Hepatic stellate cell (primary cell): ENCODE results near the gene CHPF.

Source experiments
- DNase-seq: peaks from one replicate; pipeline ENCODE4 v3.0.0; 2011; ENCODE audit warnings: low spot score

The CHPF gene

DNA sequence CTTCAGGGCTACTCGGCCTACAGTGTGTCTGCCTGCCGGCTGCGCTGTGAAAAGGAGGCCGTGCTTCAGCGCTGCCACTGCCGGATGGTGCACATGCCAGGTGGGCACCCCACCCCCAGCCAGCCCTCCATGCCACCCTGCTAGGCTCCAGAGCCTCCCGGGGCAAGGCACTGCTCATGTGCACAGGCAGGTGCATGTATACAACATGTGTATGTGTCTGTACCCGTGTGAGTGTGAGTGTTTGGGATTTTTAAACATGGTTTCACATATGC, 11.3 kb downstream of the CHPF start:
- no peak for DNase-seq

DNA sequence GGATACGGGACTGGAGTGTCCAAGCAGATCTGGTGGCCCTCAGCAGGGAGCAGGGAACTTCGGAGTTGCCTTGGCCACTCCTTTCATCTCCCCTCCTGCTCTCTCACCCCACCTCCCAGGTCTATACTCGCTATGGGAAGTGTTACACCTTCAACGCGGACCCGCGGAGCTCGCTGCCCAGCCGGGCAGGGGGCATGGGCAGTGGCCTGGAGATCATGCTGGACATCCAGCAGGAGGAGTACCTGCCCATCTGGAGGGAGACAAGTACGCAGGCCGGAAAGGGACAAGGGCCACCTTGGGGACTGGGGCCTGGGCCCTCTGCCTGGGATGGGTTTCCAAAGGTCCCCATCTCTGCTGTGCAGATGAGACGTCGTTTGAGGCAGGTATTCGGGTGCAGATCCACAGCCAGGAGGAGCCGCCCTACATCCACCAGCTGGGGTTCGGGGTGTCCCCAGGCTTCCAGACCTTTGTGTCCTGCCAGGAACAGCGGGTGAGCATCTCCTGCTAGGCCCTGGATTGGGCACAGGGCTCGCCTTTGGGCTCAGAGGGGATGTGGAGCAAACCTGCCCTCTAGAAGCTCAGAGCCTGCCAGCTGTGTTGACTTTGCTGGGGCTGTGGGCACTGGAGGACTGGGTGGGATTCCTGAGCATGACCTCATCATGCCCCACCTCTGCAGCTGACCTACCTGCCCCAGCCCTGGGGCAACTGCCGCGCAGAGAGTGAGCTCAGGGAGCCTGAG, 11.8 kb downstream of the CHPF start:
- no peak for DNase-seq

DNA sequence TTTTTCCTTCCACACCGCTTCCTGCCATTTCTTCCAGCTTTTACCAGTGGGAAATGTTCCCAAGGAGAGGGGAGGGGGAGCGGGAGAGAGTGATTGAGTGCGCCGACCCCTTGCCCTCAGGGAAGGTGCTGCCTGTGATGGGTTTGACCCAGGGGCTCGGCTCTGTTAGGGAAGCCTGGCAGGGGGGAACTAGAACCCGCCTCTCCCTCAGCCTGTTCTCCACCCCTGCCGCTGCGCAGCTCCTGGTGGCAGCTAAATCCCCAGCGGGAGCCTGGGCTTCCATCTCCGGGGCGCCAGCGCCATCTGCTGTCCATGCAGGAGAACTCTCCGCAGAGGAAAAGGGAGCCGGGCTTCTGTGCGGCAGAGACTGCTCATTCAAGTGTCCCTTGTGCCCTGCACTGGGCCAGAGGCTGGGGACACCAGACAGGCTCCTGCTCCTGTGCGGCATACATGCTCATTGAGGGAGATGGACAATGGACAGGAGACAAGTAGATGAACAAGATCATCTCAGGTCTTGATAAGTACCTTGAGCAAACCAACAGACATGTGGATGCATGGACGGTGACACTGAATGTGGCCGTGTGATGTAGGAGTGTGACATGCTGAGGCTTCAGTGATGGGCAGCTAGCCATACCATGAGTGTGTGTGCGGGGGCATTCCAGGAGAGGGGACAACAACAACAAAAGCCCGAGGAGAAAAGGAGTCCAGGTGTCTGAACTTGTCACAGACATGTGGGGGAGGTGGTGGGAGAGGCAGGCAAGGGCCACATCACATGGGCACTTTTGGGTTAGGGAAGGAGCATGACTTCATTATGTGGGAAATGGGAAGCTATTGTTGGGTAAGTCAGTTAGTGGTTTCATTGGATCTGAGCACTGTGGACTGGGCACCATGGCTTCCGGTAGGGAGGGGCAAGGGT, 13.3 kb downstream of the CHPF start:
- DNase-seq, result peak; percentile 98

DNA sequence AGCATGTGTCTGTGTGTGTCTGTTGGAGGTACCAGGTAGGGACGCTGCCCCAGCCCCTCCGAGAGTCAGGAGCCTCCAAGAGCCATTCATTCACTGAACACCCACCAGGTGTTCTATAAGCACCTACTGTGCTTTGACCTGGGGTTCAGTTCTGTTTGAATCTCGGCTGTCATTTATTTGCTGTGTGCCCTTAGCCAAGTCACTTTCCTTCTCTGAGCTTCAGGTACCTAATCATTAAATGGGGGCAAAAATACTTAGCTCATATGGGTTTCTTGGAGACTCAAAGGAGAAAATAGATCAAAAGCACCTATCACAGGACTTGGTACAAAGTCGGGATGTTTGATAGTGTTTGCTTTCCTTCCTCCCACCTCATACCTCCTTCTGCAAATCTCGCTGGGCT, 16.1 kb downstream of the CHPF start:
- DNase-seq, result no peak

DNA sequence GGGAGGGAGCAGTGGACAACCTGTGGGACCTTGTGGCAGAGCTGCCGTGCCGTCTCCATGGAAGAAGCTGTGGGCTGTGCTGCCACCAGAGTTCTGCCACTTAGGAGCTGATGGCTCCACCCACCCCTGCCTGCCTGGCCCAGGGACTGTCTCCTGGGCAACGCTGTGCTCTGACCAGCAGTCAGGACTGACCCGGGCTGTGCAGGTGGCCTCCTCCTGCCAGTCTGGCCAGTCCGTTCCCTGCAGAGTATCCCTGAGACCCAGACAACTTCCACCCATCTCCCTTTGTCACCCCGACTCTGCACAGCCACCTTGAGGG, 16.6 kb downstream of the CHPF start:
- DNase-seq, result no peak

DNA sequence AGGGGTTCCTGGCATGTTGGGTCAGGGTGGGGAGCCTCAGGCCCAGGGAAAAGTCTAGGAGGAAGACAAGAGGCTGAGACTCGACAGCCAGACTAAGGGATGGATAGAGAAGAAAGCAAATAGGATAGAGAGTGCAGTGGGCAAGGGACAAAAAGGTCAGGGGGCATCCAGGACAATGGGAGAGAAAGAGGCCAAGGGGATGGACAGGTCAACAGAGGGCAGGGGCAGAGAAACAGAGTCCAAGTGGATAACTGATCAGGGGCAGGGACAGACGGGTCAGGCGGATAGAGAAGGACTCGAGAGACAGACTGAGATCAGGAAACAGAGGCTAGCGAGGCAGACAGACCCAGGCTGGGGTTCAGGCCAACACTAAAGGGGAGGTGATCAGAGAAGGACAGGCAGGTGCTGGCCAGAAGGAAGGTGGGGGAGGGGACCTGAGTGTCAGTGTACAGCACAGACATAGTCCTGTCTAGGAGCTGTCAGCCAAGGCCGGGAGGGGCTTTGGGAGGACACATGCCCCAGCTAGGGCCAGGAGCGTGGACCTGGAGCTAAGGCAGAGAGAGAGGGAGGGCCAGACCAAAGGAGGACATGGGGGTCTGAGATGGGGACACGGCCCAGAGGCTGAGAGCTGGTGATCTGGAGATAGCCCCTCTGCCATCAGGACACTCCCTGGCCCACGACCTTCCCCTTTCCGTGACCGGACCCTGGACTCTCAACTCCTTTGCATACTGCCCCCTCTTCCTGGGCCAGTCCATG, 17.1 kb downstream of the CHPF start:
- DNase-seq, result no peak

DNA sequence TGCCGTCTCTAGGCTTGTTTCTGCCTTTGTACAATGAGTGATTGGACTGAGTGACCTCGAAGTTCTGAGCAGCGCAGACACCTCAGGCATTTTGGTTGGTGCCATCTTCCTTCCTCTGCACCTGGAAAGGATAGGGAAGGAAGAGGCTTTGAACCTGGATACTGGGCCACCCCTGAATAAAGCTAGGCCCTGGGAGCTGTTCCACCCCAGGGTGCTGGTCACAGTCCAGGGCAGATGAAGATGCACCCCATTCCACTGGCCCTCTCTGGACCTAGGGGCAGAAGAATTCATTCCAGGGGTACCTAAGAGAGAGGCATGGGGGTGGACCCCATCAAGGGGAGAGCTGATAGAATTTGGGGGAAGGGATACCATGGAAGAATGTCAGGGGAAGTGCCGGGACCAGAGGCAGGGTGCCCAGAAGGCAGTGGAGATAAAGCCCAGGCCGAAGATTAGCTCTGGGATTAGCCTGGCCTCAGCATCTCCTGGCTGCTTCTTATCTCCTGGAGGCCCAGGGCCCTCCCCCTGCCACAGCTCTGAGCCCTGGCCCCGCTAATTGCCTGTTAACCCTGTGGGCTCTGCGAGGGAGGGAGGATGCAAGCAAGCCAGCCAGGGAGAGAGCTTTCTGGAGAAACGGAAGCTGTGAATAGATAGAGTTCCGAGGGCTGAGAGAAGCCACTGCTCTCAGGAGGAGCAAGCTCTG, 17.9 kb downstream of the CHPF start:
- DNase-seq, result no peak

DNA sequence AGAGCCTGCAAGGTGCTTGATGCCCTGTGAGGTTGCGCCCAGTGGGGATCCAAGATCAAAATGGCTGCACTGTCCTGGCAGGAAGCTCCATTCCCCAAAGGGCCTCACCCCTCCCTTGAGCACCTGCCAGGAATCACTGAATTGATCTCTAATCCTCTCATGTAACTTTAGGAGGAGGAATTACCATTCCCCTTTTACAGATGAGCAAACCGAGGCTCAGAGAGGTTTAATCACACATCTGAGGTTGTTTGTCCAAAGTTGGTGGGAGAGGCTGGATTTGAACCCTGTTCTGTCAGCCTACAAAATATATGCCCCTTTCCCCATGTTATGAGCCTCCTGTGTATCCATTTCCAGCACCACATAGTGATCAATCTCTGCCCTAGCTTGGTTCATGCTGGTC, 18.8 kb downstream of the CHPF start:
- DNase-seq, result no peak

DNA sequence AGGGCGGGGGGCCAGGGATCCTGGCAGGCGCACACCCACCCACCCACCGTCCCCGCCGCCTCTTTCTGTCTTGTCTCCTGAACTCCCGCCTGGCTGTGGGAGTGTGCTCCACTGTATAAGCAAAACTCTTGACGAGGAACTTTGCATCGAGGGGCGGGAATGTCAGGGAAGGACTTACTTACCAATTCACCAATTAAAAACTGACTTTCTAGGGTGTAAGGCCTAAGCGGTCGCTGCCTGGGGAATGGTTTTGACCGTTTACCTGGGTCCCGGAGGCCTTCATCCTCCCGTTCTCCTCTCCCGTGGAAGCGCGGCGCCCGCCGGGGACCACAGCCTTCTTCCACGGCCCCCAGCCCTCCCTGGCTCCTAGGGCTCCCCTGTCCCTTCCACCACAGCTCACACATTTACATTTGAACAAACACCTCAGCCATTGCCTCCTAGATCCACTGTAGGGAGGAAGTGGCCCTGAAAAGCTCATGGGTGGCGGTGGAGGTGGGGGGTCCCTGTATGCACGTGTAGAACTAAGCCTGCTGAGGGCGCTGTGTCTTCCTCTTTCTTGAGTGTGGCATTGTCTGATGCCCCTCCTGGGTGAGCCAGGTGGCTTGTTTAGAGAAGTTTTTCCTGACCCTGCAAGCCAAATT, 20.5 kb downstream of the CHPF start:
- DNase-seq, result no peak

DNA sequence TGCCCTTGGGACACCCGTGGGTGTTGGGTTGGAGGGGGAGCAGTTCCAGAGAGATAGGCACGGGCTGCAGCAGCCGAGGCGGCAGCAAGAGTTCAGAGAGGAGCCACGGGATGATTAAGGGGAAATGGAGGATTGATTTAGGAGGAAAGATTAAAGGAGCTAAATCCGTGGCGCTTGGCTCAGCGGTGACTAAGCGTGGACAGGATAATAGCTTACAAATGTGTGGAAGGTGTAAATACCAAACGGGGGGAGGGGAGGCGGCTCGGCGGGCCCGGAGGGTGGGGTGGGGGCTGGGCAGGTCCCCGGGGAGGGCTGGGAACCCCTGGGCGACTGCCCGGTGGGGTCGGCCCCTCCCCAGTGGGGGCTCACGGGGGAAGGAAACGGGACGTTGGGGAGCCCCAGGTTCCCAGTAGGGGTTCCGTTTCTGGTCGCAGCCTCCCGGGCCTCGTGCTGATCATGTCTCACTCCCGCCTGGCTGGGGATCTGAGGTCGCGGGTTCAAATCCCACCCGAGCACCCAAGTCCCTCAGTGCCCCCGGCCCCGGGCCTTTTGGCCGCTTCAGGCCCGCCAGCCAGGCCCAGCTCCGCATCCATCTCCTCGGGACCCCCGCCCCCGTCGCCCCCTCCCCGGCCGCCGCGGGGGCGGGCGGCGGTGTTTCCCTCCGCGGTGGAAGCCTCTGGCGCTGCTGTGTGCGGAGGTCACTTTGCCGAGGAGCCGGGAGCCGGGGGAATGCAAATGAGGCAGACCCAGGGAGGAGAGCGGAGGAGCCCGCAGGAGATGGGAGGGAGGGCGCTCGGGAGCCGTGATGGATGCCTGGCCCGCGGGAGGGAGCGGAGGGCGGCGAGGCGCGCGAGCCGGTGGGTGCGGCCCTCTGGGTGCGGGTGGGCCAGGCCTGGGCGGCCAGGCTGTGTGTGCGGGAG, 21.2 kb downstream of the CHPF start:
- DNase-seq, result peak; percentile 78

DNA sequence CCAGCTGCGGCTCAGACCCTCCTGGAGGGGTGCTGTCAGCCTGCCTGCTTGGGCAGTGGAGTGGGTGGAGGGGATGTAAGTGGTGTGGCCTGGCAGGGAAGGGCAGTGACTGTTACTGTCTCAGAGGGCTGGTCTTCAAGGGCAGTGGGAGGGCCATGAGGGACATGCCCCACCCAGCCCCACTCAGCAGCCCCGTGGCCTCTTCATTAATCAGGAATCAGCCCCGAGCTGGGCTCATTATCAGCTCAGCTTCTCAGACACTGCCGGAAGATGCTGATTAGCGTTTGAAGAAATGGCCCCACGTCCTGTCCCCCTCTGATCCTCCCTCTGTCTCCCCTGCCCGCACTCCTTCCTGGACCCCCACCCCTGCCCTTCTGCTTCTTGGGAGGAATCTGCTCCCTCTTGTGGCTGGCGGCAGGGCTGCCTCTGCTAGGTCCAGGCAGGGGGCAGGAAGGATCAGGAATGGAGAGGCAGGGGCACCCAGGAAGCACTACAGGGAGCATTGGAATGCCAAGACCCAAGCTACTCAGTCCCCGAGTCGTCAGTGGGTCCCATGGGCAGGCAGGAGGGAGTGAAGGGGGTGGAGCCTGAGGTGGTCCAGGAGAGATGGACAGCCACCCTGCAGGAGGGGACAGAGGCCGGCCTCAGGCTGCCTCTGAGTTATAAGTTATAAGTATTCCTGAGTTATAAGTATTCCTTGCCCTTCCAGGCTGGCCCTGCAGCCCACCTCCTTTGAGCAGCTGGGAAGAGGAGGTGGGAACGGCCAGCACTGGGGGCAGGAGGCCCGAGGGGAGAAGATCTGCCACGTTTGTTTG, 22.3 kb downstream of the CHPF start:
- DNase-seq, result peak; percentile 82

DNA sequence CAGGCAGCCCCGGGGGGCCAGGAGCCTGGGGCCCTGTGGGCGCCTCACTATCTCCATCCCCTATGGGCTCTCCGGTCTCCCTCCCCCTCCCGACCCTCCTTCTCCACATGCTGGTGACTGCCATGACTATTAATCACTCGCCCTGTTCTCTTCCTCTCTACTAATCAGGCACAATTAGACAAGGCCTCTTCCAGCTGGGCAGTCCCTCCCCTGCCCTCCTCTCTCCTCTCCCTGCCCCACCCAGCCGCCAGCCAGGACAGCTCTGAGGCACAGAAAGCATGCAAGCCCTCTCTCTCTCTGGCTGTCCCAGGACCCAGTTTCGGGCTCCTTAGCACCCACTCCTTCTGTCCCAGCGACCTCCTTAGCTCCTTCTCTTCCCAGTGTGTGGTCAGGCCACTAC, 23.5 kb downstream of the CHPF start:
- no peak for DNase-seq

DNA sequence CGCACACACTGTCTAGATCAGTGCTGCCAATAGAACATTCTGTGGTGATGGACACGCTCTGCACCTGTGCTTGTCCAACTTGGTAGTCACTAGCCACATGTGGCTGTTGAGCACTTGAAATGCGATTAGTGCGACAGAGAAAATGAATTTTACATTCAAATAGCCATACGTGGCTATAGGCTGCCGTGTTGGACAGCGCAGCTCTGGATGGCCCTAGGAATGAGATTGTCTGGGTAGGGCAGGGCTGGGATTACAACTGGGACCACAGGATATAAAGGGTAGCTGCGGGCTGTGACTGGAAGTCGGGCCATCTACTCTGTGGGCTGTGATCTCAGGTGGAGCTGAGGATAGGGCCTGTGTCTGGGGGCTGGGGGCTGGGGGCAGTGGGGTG, 24.1 kb downstream of the CHPF start:
- DNase-seq, result no peak

DNA sequence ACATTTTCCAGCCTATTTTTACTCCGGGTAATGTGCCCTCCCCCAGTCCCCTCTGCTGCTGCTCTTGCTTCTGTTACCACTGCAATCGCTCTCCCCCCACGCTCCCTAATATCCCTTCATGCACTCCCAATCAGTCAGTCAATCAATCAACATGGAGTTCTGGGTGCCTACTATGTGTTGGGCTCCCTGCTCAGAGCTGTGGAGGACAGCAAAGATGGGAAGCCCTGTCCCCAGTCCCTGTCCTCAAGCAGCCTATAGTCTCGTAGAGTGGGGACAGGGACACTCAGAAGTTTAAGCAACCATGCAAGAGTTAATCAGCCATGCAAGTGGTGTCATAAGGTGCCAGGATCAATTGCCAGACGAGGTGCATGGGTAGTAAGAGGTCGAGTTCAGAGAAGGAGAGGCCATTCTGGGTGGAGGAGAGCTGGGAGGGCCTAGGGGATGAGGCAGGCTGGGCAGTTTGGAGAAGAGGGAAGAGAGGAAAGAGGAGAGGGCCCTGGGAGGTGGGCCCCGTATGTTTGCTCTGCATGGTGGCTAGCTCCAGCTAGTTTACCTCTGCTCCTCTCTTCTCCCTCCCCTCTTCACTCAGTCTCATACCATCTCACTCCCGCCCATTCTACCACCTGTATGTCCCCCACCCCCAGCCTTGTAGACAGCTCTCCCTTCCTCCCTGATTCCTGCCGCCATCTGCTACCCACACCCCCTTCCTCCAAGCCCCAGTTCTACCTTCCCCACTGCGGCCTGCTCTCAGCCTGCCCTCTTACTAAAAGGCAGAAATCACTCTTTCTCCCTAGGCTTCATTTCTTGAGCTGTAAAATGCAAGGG, 25.4 kb downstream of the CHPF start:
- no peak for DNase-seq

DNA sequence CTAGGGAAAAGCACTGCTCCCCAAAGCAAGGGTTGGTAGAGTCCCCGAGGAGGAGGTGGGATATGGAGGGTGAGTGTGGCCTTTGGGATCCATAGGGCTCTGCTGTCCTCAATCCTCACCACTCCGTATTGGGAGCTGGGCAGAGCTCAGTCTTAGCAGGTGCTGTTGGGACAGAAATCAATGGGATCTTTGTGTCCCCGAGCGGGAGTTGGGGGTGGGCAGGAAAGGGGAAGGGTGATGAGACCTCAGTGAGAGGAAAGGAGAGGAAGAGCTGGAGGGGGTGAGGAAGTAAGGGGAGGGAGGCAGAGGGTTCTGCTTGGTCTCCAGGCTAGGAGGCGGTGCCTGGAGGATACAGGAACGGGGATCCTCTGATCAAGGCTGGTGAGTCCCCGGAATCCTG, 26.7 kb downstream of the CHPF start:
- no peak for DNase-seq

DNA sequence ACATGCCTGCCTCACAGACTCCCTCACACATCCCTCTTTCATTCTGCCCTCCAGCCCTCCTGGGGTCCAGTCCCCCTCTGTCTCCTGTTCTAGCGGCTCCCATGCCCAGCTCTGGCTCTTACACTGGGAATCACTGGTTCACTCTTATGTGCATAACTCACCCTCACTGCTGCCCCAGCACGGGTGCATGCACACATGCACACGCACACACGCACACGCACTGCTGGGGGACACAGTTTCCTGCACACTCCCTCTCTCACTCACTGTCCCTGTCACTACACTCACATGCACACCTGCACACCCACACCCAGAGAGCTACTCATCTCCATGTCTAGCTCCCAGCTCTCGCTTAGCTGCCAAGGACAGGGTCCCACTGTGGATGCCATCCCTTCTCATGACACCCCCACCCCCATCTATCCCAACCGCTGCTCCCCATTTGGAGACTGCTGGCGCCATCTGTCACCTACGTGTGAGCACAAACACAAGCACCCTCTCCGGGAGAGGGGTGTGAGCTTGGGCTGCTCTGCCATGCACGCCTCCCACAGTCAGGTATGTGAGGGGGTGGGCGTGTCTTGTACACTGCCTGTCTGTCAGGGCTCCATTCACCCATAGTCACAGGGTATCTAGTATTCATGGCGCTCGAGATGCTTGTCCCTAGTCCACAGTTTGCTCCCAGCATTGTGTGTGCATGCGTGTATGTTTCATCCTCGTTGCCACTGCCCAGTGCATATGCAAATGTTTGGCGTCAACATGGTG, 27.6 kb downstream of the CHPF start:
- no peak for DNase-seq

DNA sequence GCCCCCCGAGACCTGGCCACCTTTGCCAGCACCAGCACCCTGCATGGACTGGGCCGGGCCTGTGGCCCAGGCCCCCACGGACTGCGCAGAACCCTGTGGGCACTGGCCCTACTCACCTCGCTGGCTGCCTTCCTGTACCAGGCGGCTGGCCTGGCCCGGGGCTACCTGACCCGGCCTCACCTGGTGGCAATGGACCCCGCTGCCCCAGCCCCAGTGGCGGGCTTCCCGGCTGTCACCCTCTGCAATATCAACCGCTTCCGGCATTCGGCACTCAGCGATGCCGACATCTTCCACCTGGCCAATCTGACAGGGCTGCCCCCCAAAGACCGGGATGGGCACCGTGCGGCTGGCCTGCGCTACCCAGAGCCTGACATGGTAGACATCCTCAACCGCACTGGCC, 28.8 kb downstream of the CHPF start:
- no peak for DNase-seq

DNA sequence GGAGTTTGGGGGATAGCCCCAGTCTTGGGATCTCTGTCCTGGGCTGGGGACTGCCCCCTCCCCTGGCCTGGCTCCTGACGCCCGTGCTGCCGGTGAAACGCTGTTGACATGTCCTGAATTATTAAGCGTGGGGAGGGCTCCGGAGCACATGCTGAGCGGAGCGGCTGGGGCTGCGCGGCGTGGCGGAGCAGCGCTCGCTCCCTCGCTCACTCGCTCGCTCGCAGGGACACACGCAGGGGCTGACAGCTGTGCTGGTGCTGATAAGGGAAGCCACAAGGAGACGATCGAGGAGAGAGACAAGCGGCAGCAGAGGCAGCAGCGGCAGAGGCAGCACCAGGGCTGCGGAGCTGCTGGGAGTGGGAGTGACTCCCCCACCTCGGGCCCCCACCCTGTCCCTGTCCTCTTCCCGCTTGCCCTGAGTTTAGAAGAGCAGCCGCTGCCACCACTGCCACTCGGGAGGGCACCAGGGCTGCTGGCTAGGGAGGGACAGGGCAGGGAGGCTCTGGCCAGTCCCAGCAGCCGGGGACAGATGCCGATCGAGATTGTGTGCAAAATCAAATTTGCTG, 29.3 kb downstream of the CHPF start, which contains the start of gene ASIC4:
TSS of gene ASIC4 (plus strand) at position 287 of the 566 bp plus-strand sequence. CDS start at position 530, 243 bp downstream.
- DNase-seq, result peak; percentile 66
